HG03342 (cell line): ENCODE data around the gene USP24.

ENCODE experiments used
- ATAC-seq: cut with Tn5 transposase; IDR thresholded peaks from one replicate; pipeline ENCODE4 v1.9.1; 2021; ENCODE audit warnings: mild to moderate bottlenecking, moderate library complexity; ENCODE audit not compliant: unreplicated experiment

Gene USP24

GRCh38 chr1:55215194-55216021 lies at the start of gene USP24:
Gene USP24, minus strand, starts transcription at chr1:55215364. Its CDS starts 251 bp downstream, at chr1:55215113.
- peak; percentile 75 for ATAC-seq

- no peak for ATAC-seq
Observed at GRCh38 chr1:55262822-55263221, 47.7 kb upstream of the USP24 start.

- ATAC-seq: peak; percentile 65
Observed at GRCh38 chr1:55259911-55260609, 44.9 kb upstream of the USP24 start.

GRCh38 chr1:55257958-55258357 lies 42.8 kb upstream of the USP24 start:
- ATAC-seq: peak; percentile 63

GRCh38 chr1:55255901-55256300 lies 40.7 kb upstream of the USP24 start:
- ATAC-seq: no peak

GRCh38 chr1:55252942-55253589 lies 37.9 kb upstream of the USP24 start:
- ATAC-seq: no peak

GRCh38 chr1:55250399-55251075 lies 35.4 kb upstream of the USP24 start:
- no peak for ATAC-seq

- ATAC-seq: no peak
Observed at GRCh38 chr1:55249646-55250398, 34.7 kb upstream of the USP24 start.

- no peak for ATAC-seq
Observed at GRCh38 chr1:55246896-55247295, 31.7 kb upstream of the USP24 start.

- no peak for ATAC-seq
Observed at GRCh38 chr1:55246331-55246730, 31.2 kb upstream of the USP24 start.

GRCh38 chr1:55245781-55246180 lies 30.6 kb upstream of the USP24 start:
- no peak for ATAC-seq

- ATAC-seq: no peak
Observed at GRCh38 chr1:55244476-55245099, 29.4 kb upstream of the USP24 start.

GRCh38 chr1:55243655-55244054 lies 28.5 kb upstream of the USP24 start:
- no peak for ATAC-seq

GRCh38 chr1:55239548-55239947 lies 24.4 kb upstream of the USP24 start:
- no peak for ATAC-seq

GRCh38 chr1:55235722-55236121 lies 20.6 kb upstream of the USP24 start:
- no peak for ATAC-seq

- no peak for ATAC-seq
Observed at GRCh38 chr1:55234016-55234415, 18.9 kb upstream of the USP24 start.

GRCh38 chr1:55233145-55233777 lies 18.1 kb upstream of the USP24 start:
- ATAC-seq: no peak

GRCh38 chr1:55232448-55233144 lies 17.4 kb upstream of the USP24 start:
- no peak for ATAC-seq

- ATAC-seq: no peak
Observed at GRCh38 chr1:55231745-55232144, 16.6 kb upstream of the USP24 start.
